Mammary epithelial cell (primary cell): ENCODE data around the gene BOC.

Source experiments
- CTCF ChIP-seq, 2 donors: IDR thresholded peaks in 1 of 2; conservative IDR thresholded peaks in 1 of 2; 2 replicates each; pipeline ENCODE4 v1.5.1; 2011 to 2012; ENCODE audit warnings: inconsistent platforms in 2 of 2, low read length in 2 of 2, mild to moderate bottlenecking in 2 of 2, control low read depth in 1 of 2, low read depth in 1 of 2; ENCODE audit not compliant: insufficient read depth in 1 of 2; ENCODE audit errors: extremely low read depth in 1 of 2
- EZH2 ChIP-seq: IDR thresholded peaks from 2 replicates; pipeline ENCODE4 v1.6.1; 2012; ENCODE audit warnings: low read length, inconsistent platforms, borderline replicate concordance

- TF ChIP-seq CTCF (conservative IDR thresholded peaks at IDR 0.05 in 1 of 2, IDR thresholded peaks at IDR 0.05 in 1 of 2; ENCODE audit: extremely low read depth in 1 of 2, insufficient read depth in 1 of 2, low read depth in 1 of 2, low read length in 2 of 2) (no peak), EZH2 (no peak)
Measured at GRCh38 chr3:113219605-113220300, 8.4 kb downstream of the BOC start.
